Kidney glomerular epithelial cell (primary cell): ENCODE data around the gene ABHD12.
"Not testable (repeated sequence)": the region's sequence is repeated elsewhere in the genome, so short reads cannot be mapped to it uniquely, and the experiment has no call there.

ENCODE experiments used
- DNase-seq: peaks from one replicate; lab custom pipeline; 2025; lab: John Stamatoyannopoulos, UW

Gene ABHD12

GRCh38 chr20:25277051-25277801 is 113.4 kb downstream of the ABHD12 start:
- no peak for DNase-seq

- no peak for DNase-seq
Observed at GRCh38 chr20:25276533-25277050, 114.0 kb downstream of the ABHD12 start.

GRCh38 chr20:25275813-25276532 is 114.7 kb downstream of the ABHD12 start:
- DNase-seq = no peak

GRCh38 chr20:25274891-25275812 is 115.5 kb downstream of the ABHD12 start:
- no peak for DNase-seq

GRCh38 chr20:25274481-25274880 is 116.2 kb downstream of the ABHD12 start:
- no peak for DNase-seq

- DNase-seq = no peak
Observed at GRCh38 chr20:25273541-25274358, 116.9 kb downstream of the ABHD12 start.

GRCh38 chr20:25273046-25273445 is 117.6 kb downstream of the ABHD12 start:
- DNase-seq = no peak

- no peak for DNase-seq
Observed at GRCh38 chr20:25272223-25273000, 118.2 kb downstream of the ABHD12 start.

- no peak for DNase-seq
Observed at GRCh38 chr20:25271486-25272222, 119.0 kb downstream of the ABHD12 start.

- no peak for DNase-seq
Observed at GRCh38 chr20:25270829-25271251, 119.8 kb downstream of the ABHD12 start.

GRCh38 chr20:25269833-25270170 is 120.8 kb downstream of the ABHD12 start:
- no peak for DNase-seq

GRCh38 chr20:25269057-25269832 is 121.4 kb downstream of the ABHD12 start:
- no peak for DNase-seq

- DNase-seq = not testable (repeated sequence)
Observed at GRCh38 chr20:25260770-25261437, 129.7 kb downstream of the ABHD12 start.

- DNase-seq = no peak
Observed at GRCh38 chr20:25259788-25260254, 130.8 kb downstream of the ABHD12 start.

GRCh38 chr20:25259358-25259757 is 131.3 kb downstream of the ABHD12 start:
- DNase-seq = no peak

GRCh38 chr20:25258828-25259227 is 131.8 kb downstream of the ABHD12 start:
- DNase-seq = no peak

- DNase-seq = no peak
Observed at GRCh38 chr20:25258476-25258805, 132.2 kb downstream of the ABHD12 start.

GRCh38 chr20:25257756-25258475 is 132.7 kb downstream of the ABHD12 start:
- no peak for DNase-seq
